Measurements from ENCODE around the gene PALD1.

Gene PALD1

GRCh38 chr10:70592186-70592735, 113.7 kb downstream of the PALD1 start:
- Histone ChIP-seq H3K4me1 (peaks cover 22 to 59% (median 41%) of the 10 kb centered on the region in 10 experiments), H4K20me1 (peaks cover 0 to 5% (median 0%) of the 10 kb centered on the region in 11 experiments; a peak in 1 of 22 replicates), H3K4me2 (peak overlapping the region in 10 of 11 experiments; percentile 40 to 81 (median 68); a peak in 19 of 22 replicates), H3K27ac (peak overlapping the region in 1 of 11 experiments; percentile 12; a peak in 1 of 22 replicates), H3K27me3 (no peaks in the 10 kb centered on the region), H3K9me3 (replicated peaks in 1 of 11) (no peaks in the 10 kb centered on the region), H3K9ac (no peak overlapping the region), H3K4me3 (no peak overlapping the region), H3K36me3 (no peaks in the 10 kb centered on the region)
- TF ChIP-seq Cebpa-rat (IDR thresholded peaks at IDR 0.05) = no peak

GRCh38 chr10:70592746-70593512, 114.4 kb downstream of the PALD1 start:
- Histone ChIP-seq H3K9me3 (replicated peaks in 1 of 11) (no peaks in the 10 kb centered on the region), H3K4me2 (peak overlapping the region; percentile 38 to 81 (median 67); a peak in 20 of 22 replicates), H4K20me1 (peaks cover 0 to 5% (median 0%) of the 10 kb centered on the region in 11 experiments; a peak in 1 of 22 replicates), H3K4me1 (peaks cover 21 to 56% (median 38%) of the 10 kb centered on the region in 10 experiments), H3K4me3 (no peak overlapping the region), H3K9ac (no peak overlapping the region), H3K36me3 (no peaks in the 10 kb centered on the region), H3K27me3 (no peaks in the 10 kb centered on the region), H3K27ac (peak overlapping the region in 1 of 11 experiments; percentile 12; a peak in 1 of 22 replicates)
- TF ChIP-seq Cebpa-rat (IDR thresholded peaks at IDR 0.05) = no peak

- H3K4me2 ChIP-seq = peak overlapping the region in 9 of 11 experiments; percentile 59 to 81 (median 69); a peak in 16 of 22 replicates
Measured at GRCh38 chr10:70593513-70593890, 114.9 kb downstream of the PALD1 start.

GRCh38 chr10:70594161-70594560, 115.6 kb downstream of the PALD1 start:
- no peak for TF ChIP-seq Cebpa-rat (IDR thresholded peaks at IDR 0.05)
- Histone ChIP-seq H3K9ac (no peak overlapping the region), H4K20me1 (peaks cover 0 to 5% (median 0%) of the 10 kb centered on the region in 11 experiments; a peak in 1 of 22 replicates), H3K36me3 (no peaks in the 10 kb centered on the region), H3K27ac (no peak overlapping the region), H3K9me3 (replicated peaks in 1 of 11) (no peaks in the 10 kb centered on the region), H3K27me3 (no peaks in the 10 kb centered on the region), H3K4me1 (peaks cover 10 to 54% (median 35%) of the 10 kb centered on the region in 10 experiments), H3K4me2 (peak overlapping the region in 5 of 11 experiments; percentile 31 to 81 (median 69); a peak in 6 of 22 replicates), H3K4me3 (no peak overlapping the region)

More at GRCh38 chr10:70593513-70593890, 114.9 kb downstream of the PALD1 start:
- Histone ChIP-seq H3K36me3 (no peaks in the 10 kb centered on the region), H3K4me1 (peaks cover 15 to 54% (median 34%) of the 10 kb centered on the region in 10 experiments), H3K27me3 (no peaks in the 10 kb centered on the region), H3K9me3 (replicated peaks in 1 of 11) (no peaks in the 10 kb centered on the region), H3K4me3 (no peak overlapping the region), H3K9ac (no peak overlapping the region), H3K27ac (no peak overlapping the region), H4K20me1 (peaks cover 0 to 5% (median 0%) of the 10 kb centered on the region in 11 experiments; a peak in 1 of 22 replicates)
- no peak for TF ChIP-seq Cebpa-rat (IDR thresholded peaks at IDR 0.05)

GRCh38 chr10:70595566-70596016, 117.0 kb downstream of the PALD1 start:
- no peaks in the 10 kb centered on the region for H3K27me3 ChIP-seq
- peaks cover 0 to 5% (median 0%) of the 10 kb centered on the region in 11 experiments; a peak in 1 of 22 replicates for H4K20me1 ChIP-seq
- peaks cover 10 to 54% (median 36%) of the 10 kb centered on the region in 10 experiments for H3K4me1 ChIP-seq
- no peak overlapping the region for H3K9ac ChIP-seq
- H3K27ac ChIP-seq = no peak overlapping the region
- no peak overlapping the region for H3K4me3 ChIP-seq
- TF ChIP-seq Cebpa-rat (IDR thresholded peaks at IDR 0.05) = no peak
- peak overlapping the region in 1 of 11 experiments; percentile 7; a peak in 1 of 22 replicates for H3K4me2 ChIP-seq
- H3K36me3 ChIP-seq = no peaks in the 10 kb centered on the region
- no peaks in the 10 kb centered on the region for H3K9me3 ChIP-seq (replicated peaks in 1 of 11)

GRCh38 chr10:70596110-70596798, 117.7 kb downstream of the PALD1 start:
- no peak overlapping the region for H3K4me3 ChIP-seq
- H3K27me3 ChIP-seq = no peaks in the 10 kb centered on the region
- no peaks in the 10 kb centered on the region for H3K36me3 ChIP-seq
- H4K20me1 ChIP-seq = peaks cover 0 to 5% (median 0%) of the 10 kb centered on the region in 11 experiments; a peak in 1 of 22 replicates
- peaks cover 10 to 48% (median 32%) of the 10 kb centered on the region in 10 experiments for H3K4me1 ChIP-seq
- H3K4me2 ChIP-seq = peak overlapping the region in 1 of 11 experiments; percentile 7; a peak in 2 of 22 replicates
- H3K9me3 ChIP-seq (replicated peaks in 1 of 11) = no peaks in the 10 kb centered on the region
- no peak overlapping the region for H3K27ac ChIP-seq
- no peak overlapping the region for H3K9ac ChIP-seq
- no peak for TF ChIP-seq Cebpa-rat (IDR thresholded peaks at IDR 0.05)

GRCh38 chr10:70596860-70597809, 118.6 kb downstream of the PALD1 start:
- Histone ChIP-seq H3K36me3 (no peaks in the 10 kb centered on the region), H3K9me3 (replicated peaks in 1 of 11) (no peaks in the 10 kb centered on the region), H3K4me3 (no peak overlapping the region), H4K20me1 (peaks cover 0 to 5% (median 0%) of the 10 kb centered on the region in 11 experiments; a peak in 1 of 22 replicates), H3K4me1 (peaks cover 10 to 47% (median 33%) of the 10 kb centered on the region in 10 experiments), H3K27me3 (no peaks in the 10 kb centered on the region), H3K4me2 (no peak overlapping the region), H3K27ac (no peak overlapping the region), H3K9ac (no peak overlapping the region)
- no peak for TF ChIP-seq Cebpa-rat (IDR thresholded peaks at IDR 0.05)
